GM23338 (cell line): ENCODE results near the gene PITX1. TPM values are rescaled to one million over a fixed set of nuclear protein-coding genes. Genes with fewer than 3 reads are reported as not detected.

Experiments
- ATAC-seq: fragments of 200-7000 bp; cut with Tn5 transposase; 3 replicates; pipeline ENCODE4 v1.9.1; 2020
- DNase-seq: peaks from one replicate; pipeline ENCODE4 v3.0.0-alpha.2; 2015; ENCODE audit warnings: low spot score
- H2AFZ ChIP-seq: fragments of 200-600 bp; sonication (generic); 2 replicates; pipeline ENCODE4 v1.8.0; 2016; ENCODE audit warnings: antibody characterized with exemption, mild to moderate bottlenecking, moderate library complexity
- H3F3A ChIP-seq: fragments of 200-600 bp; sonication (generic); replicated peaks from 2 replicates; pipeline ENCODE4 v1.8.0; 2017; ENCODE audit warnings: antibody characterized with exemption, mixed run types, low read depth
- H3K27ac ChIP-seq: fragments of 200-600 bp; sonication (generic); 2 replicates; pipeline ENCODE4 v1.6.1; 2016; ENCODE audit warnings: low read depth
- H3K27me3 ChIP-seq: fragments of 200-600 bp; sonication (generic); 2 replicates; pipeline ENCODE4 v1.8.0; 2016; ENCODE audit warnings: mild to moderate bottlenecking, mixed run types, moderate library complexity; ENCODE audit not compliant: insufficient read depth
- H3K36me3 ChIP-seq: fragments of 200-600 bp; sonication (generic); 2 replicates; pipeline ENCODE4 v1.8.0; 2016; ENCODE audit warnings: mild to moderate bottlenecking; ENCODE audit not compliant: insufficient read depth
- H3K4me1 ChIP-seq: fragments of 200-600 bp; sonication (generic); 2 replicates; pipeline ENCODE4 v1.8.0; 2016; ENCODE audit warnings: mild to moderate bottlenecking, moderate library complexity; ENCODE audit not compliant: insufficient read depth
- H3K4me2 ChIP-seq: fragments of 200-600 bp; sonication (generic); 2 replicates; pipeline ENCODE4 v1.7.1; 2017; ENCODE audit warnings: mixed run types
- H3K4me3 ChIP-seq: fragments of 200-600 bp; sonication (generic); 2 replicates; pipeline ENCODE4 v1.6.1; 2016; ENCODE audit warnings: mixed run types
- H3K79me2 ChIP-seq: fragments of 200-600 bp; sonication (generic); replicated peaks from 2 replicates; pipeline ENCODE4 v1.8.0; 2017; ENCODE audit warnings: mild to moderate bottlenecking; ENCODE audit not compliant: insufficient read depth
- H3K9me2 ChIP-seq: fragments of 200-600 bp; sonication (generic); 2 replicates; pipeline ENCODE4 v1.8.0; 2017; ENCODE audit not compliant: insufficient read depth
- H4K20me1 ChIP-seq: fragments of 200-600 bp; sonication (generic); replicated peaks from 2 replicates; pipeline ENCODE4 v1.8.0; 2017; ENCODE audit warnings: mild to moderate bottlenecking; ENCODE audit not compliant: insufficient read depth
- H3K27ac Mint-ChIP-seq: 2 replicates; pipeline ENCODE4 v1.8.0; 2020; ENCODE audit warnings: inconsistent platforms, mild to moderate bottlenecking, moderate library complexity, mixed read lengths
- H3K27me3 Mint-ChIP-seq: 3 replicates; pipeline ENCODE4 v1.8.0; 2022; ENCODE audit warnings: low read depth, mild to moderate bottlenecking, moderate library complexity, mixed read lengths, inconsistent platforms; ENCODE audit not compliant: insufficient read depth, poor library complexity
- H3K36me3 Mint-ChIP-seq: 3 replicates; pipeline ENCODE4 v1.8.0; 2021; ENCODE audit warnings: low read depth, mild to moderate bottlenecking, inconsistent platforms, moderate library complexity, mixed read lengths
- H3K4me1 Mint-ChIP-seq: 3 replicates; pipeline ENCODE4 v1.8.0; 2020; ENCODE audit warnings: mild to moderate bottlenecking, inconsistent platforms, mixed read lengths
- H3K4me3 Mint-ChIP-seq: 3 replicates; pipeline ENCODE4 v1.8.0; 2021; ENCODE audit warnings: moderate library complexity, mild to moderate bottlenecking, inconsistent platforms, mixed read lengths
- H3K9me3 Mint-ChIP-seq: 3 replicates; pipeline ENCODE4 v1.8.0; 2020; ENCODE audit warnings: moderate library complexity, mild to moderate bottlenecking, inconsistent platforms, mixed read lengths
- CREB1 ChIP-seq: fragments of 250-450 bp; sonication (Bioruptor Pico); IDR thresholded peaks from 2 replicates; pipeline ENCODE4 v1.5.0; 2020; ENCODE audit warnings: low read depth, mild to moderate bottlenecking, moderate library complexity
- EZH2 ChIP-seq: fragments of 200-600 bp; sonication (generic); IDR thresholded peaks from one replicate; pipeline ENCODE4 v1.8.0; 2017; ENCODE audit warnings: antibody characterized with exemption, mild to moderate bottlenecking, low read depth; ENCODE audit not compliant: unreplicated experiment
- EZH2phosphoT487 ChIP-seq: fragments of 200-600 bp; sonication (generic); IDR thresholded peaks from one replicate; pipeline ENCODE4 v1.8.1; 2018; ENCODE audit warnings: antibody characterized with exemption; ENCODE audit not compliant: unreplicated experiment
- JUNB ChIP-seq: IDR thresholded peaks from one replicate; pipeline ENCODE4 v1.6.1; 2016; ENCODE audit warnings: antibody characterized with exemption; ENCODE audit not compliant: unreplicated experiment
- STAT1 ChIP-seq: IDR thresholded peaks from one replicate; pipeline ENCODE4 v1.6.1; 2016; ENCODE audit warnings: antibody characterized with exemption; ENCODE audit not compliant: unreplicated experiment
- ZNF331 ChIP-seq: fragments of 250-450 bp; sonication (Bioruptor Pico); IDR thresholded peaks from 2 replicates; pipeline ENCODE4 v1.5.0; 2020; ENCODE audit warnings: low read depth, mild to moderate bottlenecking, moderate library complexity
- polyA plus RNA-seq: library from polyadenylated mRNA; unstranded; fragments of >200 nt; fragmentation: Nextera tagmentation; extraction: Ambion mirVana; gene quantifications from 2 replicates; pipeline ENCODE4 v1.2.1, GENCODE V29; 2016
- total RNA-seq: library from RNA; depleted of rRNA; stranded (reverse); fragments of >200 nt; shearing (Covaris generic); gene quantifications from 2 replicates; pipeline ENCODE4 v1.2.3, GENCODE V29; 2014

Gene PITX1
- total and polyA plus RNA-seq, 2 experiments from 2014 or later: not detected

DNA sequence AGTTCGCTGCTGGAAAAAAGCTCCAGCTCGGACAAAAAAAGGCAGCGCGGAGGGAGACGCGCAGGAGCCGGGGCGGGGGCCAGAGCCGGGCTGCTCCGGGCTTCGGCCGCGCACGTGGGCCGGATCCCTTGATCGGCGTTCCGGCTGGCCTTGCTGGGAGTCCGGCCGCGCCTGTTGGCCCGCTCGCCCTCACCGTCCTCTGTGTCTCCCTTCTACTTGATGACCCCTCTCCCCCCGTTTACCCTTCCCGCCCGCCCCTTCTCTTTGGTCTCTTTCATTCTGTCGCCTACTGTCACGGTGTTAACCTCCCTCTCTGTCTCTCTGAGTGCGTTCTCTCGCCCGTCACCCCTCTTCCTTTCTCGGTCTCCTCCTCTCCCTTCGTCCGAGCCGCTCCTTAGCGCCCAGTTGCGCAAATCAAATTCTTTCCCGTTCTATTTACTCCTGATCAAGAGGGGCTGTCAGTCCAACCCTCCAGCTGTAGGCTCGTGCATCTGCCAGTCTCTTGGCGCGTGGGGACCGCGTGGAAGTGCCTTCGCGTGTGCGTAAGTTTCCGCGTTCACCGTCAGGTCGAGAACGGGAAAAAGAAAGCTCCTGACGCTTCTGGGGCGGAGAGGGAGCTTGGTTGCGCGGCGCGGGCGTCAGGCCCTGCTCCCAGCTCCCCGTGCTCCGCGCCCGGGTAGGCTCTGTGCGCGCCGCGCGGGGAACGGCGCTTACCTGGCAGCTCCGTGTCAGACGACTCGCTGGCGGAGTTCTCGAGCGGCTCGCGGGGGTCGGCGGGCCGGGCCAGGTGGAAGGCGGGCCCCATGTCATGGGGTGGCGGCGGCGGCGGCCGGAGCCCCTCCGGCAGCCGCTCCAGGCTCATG is 798 bp downstream of the PITX1 start:
- H3K27ac ChIP-seq: no peak overlapping the region
- no peaks in the 10 kb centered on the region for H3K36me3 ChIP-seq
- Mint-ChIP-seq H3K9me3 (peaks cover 10% of the 10 kb centered on the region; the same call in 2 of the 3 replicates), H3K4me1 (peaks cover 37% of the 10 kb centered on the region), H3K36me3 (peaks cover 4% of the 10 kb centered on the region; the same call in 1 of the 3 replicates), H3K4me3 (peak overlapping the region; percentile 61), H3K27ac (no peak overlapping the region), H3K27me3 (peaks cover 92% of the 10 kb centered on the region)
- no peaks in the 10 kb centered on the region for H3K79me2 ChIP-seq
- no peaks in the 10 kb centered on the region for H3K9me2 ChIP-seq
- DNase-seq (peak; percentile 81), ATAC-seq (peak; percentile 1; the same call in 1 of the 3 replicates)
- TF ChIP-seq EZH2phosphoT487: peak; percentile 100
- TF ChIP-seq CREB1 (CRISPR knock-in tag): no peak
- TF ChIP-seq EZH2: peak; percentile 100
- peaks cover 13% of the 10 kb centered on the region for H3F3A ChIP-seq
- peaks cover 99% of the 10 kb centered on the region for H3K27me3 ChIP-seq
- H3K4me3 ChIP-seq: peak overlapping the region; percentile 53
- peak overlapping the region; percentile 79 for H3K4me2 ChIP-seq
- peaks cover 38% of the 10 kb centered on the region; the same call in 1 of the 2 replicates for H3K4me1 ChIP-seq
- H4K20me1 ChIP-seq: peaks cover 21% of the 10 kb centered on the region
- H2AFZ ChIP-seq: peak overlapping the region; percentile 38; the same call in 1 of the 2 replicates

DNA sequence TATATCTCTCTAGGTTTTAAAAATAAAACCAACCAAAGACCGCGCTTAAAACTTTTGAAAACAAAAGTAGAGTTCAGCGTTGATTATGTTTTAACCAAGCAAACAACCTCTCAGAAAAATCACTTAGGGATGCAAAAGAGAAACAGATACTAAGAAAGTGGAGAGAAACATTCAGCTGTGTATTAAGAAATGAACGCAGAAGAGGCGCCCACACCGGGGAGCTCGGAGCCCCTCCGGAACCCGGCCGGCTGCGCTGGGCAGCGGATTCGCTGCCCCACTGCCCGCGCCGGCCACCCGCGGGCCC is 1.4 kb downstream of the PITX1 start:
- Mint-ChIP-seq H3K4me3 (peak overlapping the region; percentile 58; the same call in 1 of the 3 replicates), H3K27me3 (peaks cover 92% of the 10 kb centered on the region), H3K4me1 (peaks cover 36% of the 10 kb centered on the region), H3K9me3 (peaks cover 10% of the 10 kb centered on the region; the same call in 2 of the 3 replicates), H3K36me3 (peaks cover 4% of the 10 kb centered on the region; the same call in 1 of the 3 replicates), H3K27ac (no peak overlapping the region)
- Histone ChIP-seq H2AFZ (no peak overlapping the region), H3K4me3 (peak overlapping the region; percentile 42), H3K79me2 (no peaks in the 10 kb centered on the region), H3K4me1 (peaks cover 41% of the 10 kb centered on the region; the same call in 1 of the 2 replicates), H3K36me3 (no peaks in the 10 kb centered on the region), H3K27me3 (peaks cover 99% of the 10 kb centered on the region), H3F3A (peaks cover 13% of the 10 kb centered on the region), H3K9me2 (no peaks in the 10 kb centered on the region), H4K20me1 (peaks cover 20% of the 10 kb centered on the region), H3K4me2 (peak overlapping the region; percentile 33), H3K27ac (no peak overlapping the region)
- no peak for ATAC-seq
- no peak for TF ChIP-seq JUNB
- peak; percentile 92 for TF ChIP-seq EZH2phosphoT487
- DNase-seq: no peak

GRCh38 chr5:135031813-135032694 is 2.0 kb downstream of the PITX1 start:
- Histone ChIP-seq H2AFZ (no peak overlapping the region), H3F3A (peaks cover 13% of the 10 kb centered on the region), H3K27me3 (peaks cover 99% of the 10 kb centered on the region), H3K27ac (no peak overlapping the region), H3K4me2 (peak overlapping the region; percentile 80), H3K4me3 (peak overlapping the region; percentile 55), H4K20me1 (peaks cover 20% of the 10 kb centered on the region), H3K36me3 (no peaks in the 10 kb centered on the region), H3K4me1 (peaks cover 44% of the 10 kb centered on the region; the same call in 1 of the 2 replicates), H3K79me2 (no peaks in the 10 kb centered on the region), H3K9me2 (no peaks in the 10 kb centered on the region)
- DNase-seq (no peak), ATAC-seq (no peak)
- H3K4me3 Mint-ChIP-seq: peak overlapping the region; percentile 66
- peaks cover 92% of the 10 kb centered on the region for H3K27me3 Mint-ChIP-seq
- H3K27ac Mint-ChIP-seq: no peak overlapping the region
- H3K4me1 Mint-ChIP-seq: peaks cover 36% of the 10 kb centered on the region
- H3K9me3 Mint-ChIP-seq: peaks cover 10% of the 10 kb centered on the region; the same call in 2 of the 3 replicates
- H3K36me3 Mint-ChIP-seq: peaks cover 4% of the 10 kb centered on the region; the same call in 1 of the 3 replicates
- TF ChIP-seq EZH2phosphoT487 (peak; percentile 58), STAT1 (no peak), EZH2 (peak; percentile 94), ZNF331 (CRISPR knock-in tag) (no peak), JUNB (no peak)
